HG03575 (cell line): Measurements from ENCODE around the gene SPINT2.
A peak's percentile ranks its signal among the peaks of the same experiment; 100 is the strongest.

Experiments
- ATAC-seq: cut with Tn5 transposase; IDR thresholded peaks from one replicate; pipeline ENCODE4 v1.9.1; 2021; ENCODE audit not compliant: unreplicated experiment, insufficient number of reproducible peaks, low FRiP score; ENCODE audit errors: extremely low read depth

Gene SPINT2

DNA sequence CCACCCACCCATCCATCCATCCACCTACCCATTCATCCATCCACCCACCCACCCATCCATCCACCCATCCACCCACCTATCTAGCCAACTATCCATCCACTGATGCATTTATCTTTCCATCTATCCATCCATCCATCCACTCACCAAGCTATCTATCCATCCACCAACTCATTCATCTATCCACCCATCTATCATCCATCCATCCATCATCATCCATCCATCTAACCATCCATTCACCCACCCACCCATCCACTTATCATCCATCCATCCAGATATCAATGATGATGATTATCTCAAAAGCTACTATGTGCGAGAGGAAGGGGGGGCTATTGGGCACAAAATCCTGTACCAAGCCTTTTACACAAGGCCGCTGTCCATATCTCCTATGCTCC, 45.9 kb downstream of the SPINT2 start:
- no peak for ATAC-seq

- ATAC-seq = no peak
These were observed 46.6 kb downstream of the SPINT2 start for GRCh38 chr19:38310986-38311385.

GRCh38 chr19:38315657-38316476, 51.5 kb downstream of the SPINT2 start, which contains the start of gene YIF1B:
TSS of gene YIF1B (minus strand) at chr19:38315947. CDS start at chr19:38315917, 30 bp downstream.
- ATAC-seq = peak; percentile 62

GRCh38 chr19:38316477-38317067, 52.2 kb downstream of the SPINT2 start:
- ATAC-seq = no peak

- no peak for ATAC-seq
These were observed 52.8 kb downstream of the SPINT2 start for GRCh38 chr19:38317104-38317612.

DNA sequence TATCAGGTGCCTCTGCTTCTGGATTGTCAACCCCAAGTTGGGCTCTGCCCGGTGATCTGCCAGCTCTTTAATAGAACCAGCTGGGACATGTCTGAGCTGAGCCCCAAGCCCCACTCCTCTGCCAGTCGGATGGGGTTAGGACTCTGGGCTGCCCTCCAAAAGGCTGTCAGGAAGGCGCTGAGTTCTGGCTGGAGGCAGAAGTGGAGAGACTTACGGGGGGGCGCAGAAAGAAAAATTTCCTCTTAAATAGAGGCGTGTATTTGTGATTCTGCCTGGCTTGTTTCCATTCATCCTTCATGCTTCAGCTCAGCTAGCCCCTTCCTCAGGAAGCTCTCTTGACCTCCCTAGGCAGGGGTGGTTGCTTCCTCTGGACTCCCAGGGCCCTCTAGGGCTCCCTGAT, 54.3 kb downstream of the SPINT2 start:
- ATAC-seq = no peak

- no peak for ATAC-seq
These were observed 55.3 kb downstream of the SPINT2 start, which contains the start of gene KCNK6 for GRCh38 chr19:38319421-38320258. TSS of gene KCNK6 (plus strand) at chr19:38319845. CDS start at chr19:38319951, 106 bp downstream.

GRCh38 chr19:38320969-38321339, 56.6 kb downstream of the SPINT2 start:
- no peak for ATAC-seq

- no peak for ATAC-seq
These were observed 57.3 kb downstream of the SPINT2 start for GRCh38 chr19:38321646-38322196.

GRCh38 chr19:38323291-38323690, 58.9 kb downstream of the SPINT2 start:
- ATAC-seq = no peak

GRCh38 chr19:38324431-38324830, 60.1 kb downstream of the SPINT2 start:
- ATAC-seq = no peak

DNA sequence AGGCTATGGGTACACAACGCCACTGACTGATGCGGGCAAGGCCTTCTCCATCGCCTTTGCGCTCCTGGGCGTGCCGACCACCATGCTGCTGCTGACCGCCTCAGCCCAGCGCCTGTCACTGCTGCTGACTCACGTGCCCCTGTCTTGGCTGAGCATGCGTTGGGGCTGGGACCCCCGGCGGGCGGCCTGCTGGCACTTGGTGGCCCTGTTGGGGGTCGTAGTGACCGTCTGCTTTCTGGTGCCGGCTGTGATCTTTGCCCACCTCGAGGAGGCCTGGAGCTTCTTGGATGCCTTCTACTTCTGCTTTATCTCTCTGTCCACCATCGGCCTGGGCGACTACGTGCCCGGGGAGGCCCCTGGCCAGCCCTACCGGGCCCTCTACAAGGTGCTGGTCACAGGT, 62.2 kb downstream of the SPINT2 start:
- ATAC-seq = no peak

GRCh38 chr19:38329651-38330050, 65.3 kb downstream of the SPINT2 start:
- no peak for ATAC-seq

GRCh38 chr19:38331728-38332127, 67.4 kb downstream of the SPINT2 start:
- no peak for ATAC-seq

DNA sequence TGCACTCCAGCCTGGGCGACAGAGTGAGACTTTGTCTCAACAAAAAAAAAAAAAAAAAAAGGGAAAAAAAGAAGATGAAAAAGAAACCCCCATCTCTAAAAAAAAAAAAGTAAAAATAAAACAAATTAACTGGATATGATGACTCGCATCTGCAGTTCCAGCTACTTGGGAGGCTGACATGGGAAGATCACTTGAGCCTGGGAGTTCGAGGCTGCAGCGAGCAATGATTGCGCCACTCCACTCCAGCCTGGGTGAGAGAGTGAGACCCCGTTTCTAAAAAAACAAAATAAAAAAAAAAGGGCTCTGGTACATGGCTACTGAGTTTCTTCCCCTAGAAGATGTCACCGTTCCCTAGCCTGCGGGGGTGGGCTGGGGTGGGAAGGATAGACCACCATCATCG, 68.9 kb downstream of the SPINT2 start:
- no peak for ATAC-seq

DNA sequence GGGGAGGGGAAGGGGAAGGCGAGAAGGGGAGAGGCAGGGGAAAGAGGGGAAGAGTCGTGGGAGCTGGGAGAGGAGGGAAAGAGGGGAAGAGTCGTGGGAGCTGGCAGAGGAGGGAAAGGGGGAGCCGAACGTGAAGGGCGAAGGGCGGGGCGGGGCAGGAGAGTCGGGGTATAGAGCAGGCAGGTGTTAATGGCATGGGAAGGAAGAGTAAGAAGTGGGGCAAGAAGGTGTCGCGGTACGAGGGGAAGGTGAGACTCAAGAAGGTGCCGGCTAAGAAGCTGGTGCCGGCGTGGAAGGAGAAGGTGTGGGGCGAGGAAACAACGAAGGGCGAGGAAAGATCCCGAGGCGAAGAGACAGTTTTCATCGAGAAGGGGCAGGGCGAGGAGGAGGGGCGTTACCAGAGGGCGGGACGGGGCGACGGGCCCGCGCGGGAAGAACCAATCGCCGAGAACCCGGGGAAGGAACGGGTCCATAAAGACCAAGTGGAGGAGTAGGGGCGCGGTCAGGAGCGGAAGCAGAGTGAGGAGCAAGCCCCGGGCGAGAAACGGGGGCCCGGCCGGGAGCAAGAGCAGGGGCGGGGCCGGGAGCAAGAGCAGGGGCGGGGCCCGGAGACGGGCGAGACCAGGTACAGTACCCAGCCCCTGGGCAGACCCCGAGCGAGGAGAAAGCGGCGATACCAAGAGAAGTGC, 71.7 kb downstream of the SPINT2 start:
- ATAC-seq = no peak

DNA sequence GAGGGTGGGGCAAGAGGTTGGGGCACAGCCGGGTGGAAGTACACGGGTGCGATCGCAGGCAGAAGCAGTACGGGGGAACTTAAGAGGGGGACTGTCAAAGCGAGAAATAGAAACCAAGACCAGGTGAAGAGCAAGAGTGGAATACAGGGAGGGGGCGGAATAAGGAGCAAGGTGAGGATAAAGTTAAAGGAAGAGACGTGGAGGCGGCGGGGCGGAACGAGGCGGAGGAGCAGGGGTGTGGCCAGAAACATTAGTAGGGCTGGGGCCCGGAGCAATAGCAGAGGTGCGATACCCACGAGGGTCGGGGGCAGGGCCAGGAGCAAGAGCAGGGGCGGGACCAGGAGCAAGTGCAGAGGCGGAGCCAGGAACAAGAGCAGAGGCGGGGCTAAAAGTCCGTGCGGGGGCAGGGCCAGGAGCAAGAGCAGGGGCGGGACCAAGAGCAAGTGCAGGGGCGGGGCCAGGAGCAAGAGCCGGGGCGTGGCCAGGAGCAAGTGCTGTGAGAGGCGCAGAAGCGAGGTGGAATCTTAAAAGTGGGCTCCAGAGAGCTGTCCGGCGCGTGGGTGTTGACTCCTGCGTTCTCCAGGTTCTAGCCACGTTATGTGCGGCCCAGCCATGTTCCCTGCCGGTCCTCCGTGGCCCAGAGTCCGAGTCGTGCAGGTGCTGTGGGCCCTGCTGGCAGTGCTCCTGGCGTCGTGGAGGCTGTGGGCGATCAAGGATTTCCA, 72.4 kb downstream of the SPINT2 start:
- ATAC-seq = no peak

DNA sequence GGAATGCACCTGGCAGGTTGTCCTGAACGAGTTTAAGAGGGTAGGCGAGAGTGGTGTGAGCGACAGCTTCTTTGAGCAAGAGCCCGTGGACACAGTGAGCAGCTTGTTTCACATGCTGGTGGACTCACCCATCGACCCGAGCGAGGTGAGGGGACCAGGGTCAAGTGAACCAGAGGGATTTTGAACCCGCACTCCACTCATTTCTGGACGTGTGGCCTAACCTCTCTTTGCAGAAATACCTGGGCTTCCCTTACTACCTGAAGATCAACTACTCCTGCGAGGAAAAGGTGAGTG, 72.9 kb downstream of the SPINT2 start:
- ATAC-seq = no peak
